ENCODE measurements around the gene COL28A1. TPM values are rescaled to one million over a fixed set of nuclear protein-coding genes. Genes with fewer than 3 reads are reported as not detected.
A peak's percentile ranks its signal among the peaks of the same experiment; 100 is the strongest.

The COL28A1 gene
- total RNA-seq, 8 experiments from 2014 or later = 0.10 to 3.4 (median 0.98) TPM; not detected in 1

DNA sequence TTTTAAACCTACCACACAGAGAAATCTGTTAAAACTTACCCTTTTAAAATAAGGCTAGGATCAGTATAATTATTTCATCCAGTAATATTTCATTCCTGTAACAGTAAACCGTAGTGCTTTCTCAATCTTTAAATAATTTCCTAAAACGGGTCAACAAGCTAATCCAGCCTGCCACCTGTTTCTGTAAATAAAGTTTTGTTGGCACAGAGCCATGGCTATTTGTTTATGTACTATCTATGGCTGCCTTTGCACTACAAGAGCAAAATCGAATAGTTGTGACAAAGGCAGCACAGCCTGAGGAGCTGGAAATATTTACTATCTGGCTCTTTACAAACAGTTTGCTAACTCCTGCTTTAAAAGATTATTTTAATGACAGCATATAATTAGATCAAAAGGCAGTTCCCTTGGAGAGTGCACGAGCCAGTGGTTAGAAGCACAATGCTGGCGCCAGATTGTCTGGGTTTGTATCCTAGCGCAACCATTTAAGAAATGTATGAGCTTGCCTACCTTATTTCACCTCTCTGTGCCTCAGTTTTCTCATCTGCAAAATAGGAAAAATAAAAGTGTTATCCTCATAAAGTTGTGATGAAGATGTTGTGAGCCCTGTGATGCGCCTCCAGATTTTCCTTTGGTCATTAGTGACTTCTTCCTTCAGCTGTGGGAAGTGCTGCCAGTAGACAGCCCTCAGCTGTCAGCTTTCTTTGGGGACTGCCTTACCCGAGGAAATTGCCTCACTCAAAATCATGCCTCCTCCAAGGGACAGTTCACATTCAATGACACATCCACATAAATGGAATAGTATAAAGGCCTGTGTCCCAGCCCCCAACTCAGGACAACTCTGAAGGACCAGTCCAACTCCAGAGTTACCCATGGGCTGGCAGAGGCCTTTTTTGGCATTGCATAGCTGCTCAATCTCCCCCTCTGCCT lies 19.2 kb upstream of the COL28A1 start:
- in situ Hi-C loops (cut with MboI; ENCODE audit: low pct_unique_long_range_greater_than_20kb in 2 of 9, low sequenced_read_pairs in 9 of 9, unreplicated experiment in 9 of 9) = no loop called here
- no peak overlapping the region for H3K27ac ChIP-seq
- H3K4me3 ChIP-seq = no peak overlapping the region
- 0 to 84% (median 66%) methylated on average over 2 to 7 of the region's 8 CpGs for WGBS, 10 experiments
- peak in 2 of 8 experiments; percentile 27 to 50 for ATAC-seq (replicated peaks in 6 of 8)
- H3K4me1 ChIP-seq (replicated peaks in 1 of 2) = no peaks in the 10 kb centered on the region

DNA sequence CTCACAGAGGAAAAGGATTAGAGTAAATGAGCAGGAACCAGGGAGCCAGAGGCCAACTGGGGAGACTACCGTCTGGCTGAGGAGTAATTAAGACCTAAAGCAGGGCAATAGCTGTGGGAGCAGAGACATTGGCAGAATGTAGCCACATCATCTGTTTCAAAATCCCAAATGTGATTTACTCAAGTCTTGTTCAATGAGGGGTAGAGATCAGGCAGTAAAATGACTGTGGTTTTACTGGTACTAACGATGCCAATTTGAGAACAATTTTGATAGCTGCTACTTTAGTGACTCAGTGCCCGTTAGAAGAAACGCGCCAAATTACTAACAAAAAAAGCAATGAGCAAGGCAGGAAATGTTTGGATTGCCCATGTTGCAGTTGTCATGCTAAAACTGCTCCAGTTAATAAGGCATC lies 18.4 kb upstream of the COL28A1 start:
- no peak for ATAC-seq (replicated peaks in 6 of 8)
- in situ Hi-C loops (cut with MboI; ENCODE audit: low pct_unique_long_range_greater_than_20kb in 2 of 9, low sequenced_read_pairs in 9 of 9, unreplicated experiment in 9 of 9) = no loop called here
- WGBS, 10 experiments = 0 to 100% (median 62%) methylated on average over 1 to 5 of the region's 5 CpGs
- no peaks in the 10 kb centered on the region for H3K4me1 ChIP-seq (replicated peaks in 1 of 2)
- no peak overlapping the region for H3K4me3 ChIP-seq
- H3K27ac ChIP-seq = no peak overlapping the region

DNA sequence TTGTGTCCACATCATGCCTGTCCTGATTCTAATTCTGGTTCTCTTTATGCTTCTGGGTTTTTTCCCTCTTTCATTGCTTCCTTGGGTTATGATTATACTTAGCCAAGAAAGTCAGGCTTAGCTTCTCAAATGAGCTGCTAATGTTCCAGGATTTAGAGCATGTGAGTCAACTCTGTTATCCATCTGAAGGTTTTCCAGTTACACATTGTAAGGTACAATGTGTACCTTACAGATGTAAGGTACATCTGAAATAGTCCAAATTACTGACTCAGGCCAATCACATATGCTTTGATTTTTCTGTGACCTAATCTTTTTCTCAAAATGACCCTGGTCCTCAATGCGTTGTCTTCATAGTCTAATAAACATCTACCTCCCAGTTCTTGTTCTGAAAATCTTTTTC lies 17.7 kb upstream of the COL28A1 start:
- no peak overlapping the region for H3K4me3 ChIP-seq
- ATAC-seq (replicated peaks in 6 of 8) = no peak
- in situ Hi-C loops (cut with MboI; ENCODE audit: low pct_unique_long_range_greater_than_20kb in 2 of 9, low sequenced_read_pairs in 9 of 9, unreplicated experiment in 9 of 9) = no loop called here
- 0 to 100% (median 84%) methylated on average over 1 of the region's 1 CpG; no CpG with 5 or more reads in 2 of the 10 experiments for WGBS, 10 experiments
- no peak overlapping the region for H3K27ac ChIP-seq
- H3K4me1 ChIP-seq (replicated peaks in 1 of 2) = no peaks in the 10 kb centered on the region

DNA sequence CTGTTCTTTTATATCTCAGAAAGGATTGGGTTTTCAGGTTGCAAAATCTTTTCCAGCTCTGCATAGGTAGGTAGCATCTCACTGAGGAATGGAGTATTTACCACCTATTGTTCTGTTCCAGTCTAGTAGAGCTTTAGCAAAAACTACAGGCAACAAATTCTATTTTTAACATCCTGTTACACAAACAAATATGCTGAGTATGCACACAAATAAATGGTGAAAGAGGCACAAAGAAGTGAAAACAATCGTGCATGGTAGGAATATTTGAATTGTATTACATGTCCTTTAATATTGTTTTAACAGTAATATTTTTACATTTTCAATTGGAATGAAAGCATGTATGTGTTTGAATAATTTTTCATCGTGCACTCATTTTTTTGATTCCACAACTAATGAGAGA lies 16.5 kb upstream of the COL28A1 start:
- H3K27ac ChIP-seq = no peak overlapping the region
- no peak for ATAC-seq (replicated peaks in 6 of 8)
- H3K4me1 ChIP-seq (replicated peaks in 1 of 2) = no peaks in the 10 kb centered on the region
- in situ Hi-C loops (cut with MboI; ENCODE audit: low pct_unique_long_range_greater_than_20kb in 2 of 9, low sequenced_read_pairs in 9 of 9, unreplicated experiment in 9 of 9) = no loop called here
- H3K4me3 ChIP-seq = no peak overlapping the region
- WGBS, 10 experiments = 25 to 89% (median 67%) methylated on average over 2 of the region's 2 CpGs

DNA sequence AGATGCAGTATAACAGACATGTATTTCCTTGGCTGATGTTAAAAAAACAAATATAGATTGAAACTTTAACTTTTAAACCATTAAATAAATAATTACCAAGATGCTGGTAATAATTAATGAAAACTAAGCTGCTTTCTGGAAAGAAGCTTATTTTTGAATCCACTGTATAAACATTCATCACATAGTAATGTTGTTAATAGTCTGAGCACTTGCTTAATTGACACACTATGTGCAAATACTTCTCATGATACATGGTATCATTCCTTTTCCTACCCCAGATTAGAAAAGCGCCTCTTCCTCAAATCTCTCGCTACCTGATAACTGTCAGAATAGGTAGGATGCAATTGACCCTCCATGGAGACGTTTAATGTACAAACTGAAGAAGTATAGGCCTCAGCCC lies 15.0 kb upstream of the COL28A1 start:
- in situ Hi-C loops (cut with MboI; ENCODE audit: low pct_unique_long_range_greater_than_20kb in 2 of 9, low sequenced_read_pairs in 9 of 9, unreplicated experiment in 9 of 9) = no loop called here
- no peak for ATAC-seq (replicated peaks in 6 of 8)
- H3K4me1 ChIP-seq (replicated peaks in 1 of 2) = no peaks in the 10 kb centered on the region
- WGBS, 10 experiments = 58 to 100% (median 87%) methylated on average over 1 to 3 of the region's 3 CpGs
- no peak overlapping the region for H3K27ac ChIP-seq
- H3K4me3 ChIP-seq = no peak overlapping the region

DNA sequence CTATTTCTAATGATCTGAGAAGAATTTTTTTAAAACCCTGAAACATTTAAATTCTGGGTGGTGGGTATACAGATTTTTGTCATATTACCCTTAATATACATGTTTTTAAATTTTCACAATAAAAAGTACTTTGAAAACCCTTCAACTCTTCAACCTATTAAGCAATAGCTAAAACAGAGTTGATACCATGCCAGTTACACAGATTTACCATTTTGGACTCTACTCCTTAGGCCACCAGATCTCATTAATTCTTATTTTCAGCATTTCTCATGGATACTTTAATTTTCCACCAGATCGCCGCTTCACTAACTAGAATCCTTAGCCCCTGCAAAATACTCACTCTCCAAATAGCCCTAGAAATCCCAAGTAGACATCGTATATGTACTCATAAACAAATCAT lies 12.7 kb upstream of the COL28A1 start:
- in situ Hi-C loops (cut with MboI; ENCODE audit: low pct_unique_long_range_greater_than_20kb in 2 of 9, low sequenced_read_pairs in 9 of 9, unreplicated experiment in 9 of 9) = loop anchor here in 4 of 9 experiments (10.0 to 25.0 kb wide), 5 partner anchors 111 to 586 kb away; no protein-coding TSS in a partner anchor
- Histone ChIP-seq H3K4me1 (replicated peaks in 1 of 2) (no peaks in the 10 kb centered on the region), H3K27ac (no peak overlapping the region), H3K4me3 (no peak overlapping the region)
- WGBS, 10 experiments = 87 to 100% (median 98%) methylated on average over 2 to 3 of the region's 3 CpGs
- ATAC-seq (replicated peaks in 6 of 8) = no peak

DNA sequence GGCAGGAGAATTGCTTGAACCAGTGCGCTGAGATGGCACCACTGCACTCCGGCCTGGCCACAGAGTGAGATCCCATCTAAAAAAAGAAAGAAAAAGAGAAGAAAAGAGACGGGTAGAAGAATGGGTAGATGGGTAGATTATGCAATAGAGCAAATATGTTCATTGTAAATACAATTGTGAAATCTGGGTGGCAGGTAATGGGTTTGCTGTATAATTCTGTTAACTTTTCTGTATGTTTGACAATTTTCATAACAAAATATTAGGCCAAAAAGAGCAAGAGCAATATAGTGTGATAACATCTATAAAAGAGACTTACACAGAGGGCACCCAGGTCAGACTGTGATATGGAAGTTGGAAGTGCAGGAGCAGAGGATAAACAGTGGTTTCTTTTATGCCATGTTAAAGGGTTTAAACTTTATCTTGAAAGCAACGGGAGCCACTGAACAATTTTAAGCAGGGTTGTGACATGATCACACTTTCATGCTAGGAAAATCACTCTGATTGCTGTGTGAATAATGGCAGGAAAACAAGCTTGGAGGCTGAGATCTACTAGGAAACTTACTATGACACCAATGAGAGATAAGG lies 6.7 kb upstream of the COL28A1 start:
- 37 to 100% (median 78%) methylated on average over 1 to 4 of the region's 4 CpGs; no CpG with 5 or more reads in 1 of the 10 experiments for WGBS, 10 experiments
- in situ Hi-C loops (cut with MboI; ENCODE audit: low pct_unique_long_range_greater_than_20kb in 2 of 9, low sequenced_read_pairs in 9 of 9, unreplicated experiment in 9 of 9) = loop anchor here in 4 of 9 experiments (10.0 to 25.0 kb wide), 5 partner anchors 105 to 580 kb away; no protein-coding TSS in a partner anchor
- no peak for ATAC-seq (replicated peaks in 6 of 8)

DNA sequence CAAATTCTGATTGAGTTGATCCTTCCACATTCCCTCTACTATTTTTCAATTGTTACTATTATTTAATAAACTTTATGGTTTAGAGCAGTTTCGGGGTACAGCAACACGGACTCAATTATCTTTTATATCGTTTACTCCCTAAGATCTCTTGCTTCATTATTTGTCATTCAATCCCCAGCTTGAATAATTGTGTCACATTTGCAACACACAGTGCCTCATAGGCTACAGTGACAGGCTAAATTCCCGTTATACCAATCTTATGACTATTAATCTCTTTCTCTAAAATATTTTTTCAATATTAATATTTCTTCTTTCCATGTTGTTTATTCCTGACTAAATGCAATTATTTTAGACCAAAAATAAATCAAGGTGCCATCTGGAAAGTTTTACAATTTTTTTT lies 4.0 kb upstream of the COL28A1 start:
- no peak for ATAC-seq (replicated peaks in 6 of 8)
- Histone ChIP-seq H3K27ac (no peak overlapping the region), H3K4me1 (replicated peaks in 1 of 2) (no peaks in the 10 kb centered on the region), H3K4me3 (no peak overlapping the region)
- 37 to 95% (median 79%) methylated on average over 1 to 4 of the region's 4 CpGs for WGBS, 10 experiments
- in situ Hi-C loops (cut with MboI; ENCODE audit: low pct_unique_long_range_greater_than_20kb in 2 of 9, low sequenced_read_pairs in 9 of 9, unreplicated experiment in 9 of 9) = loop anchor here in 4 of 9 experiments (10.0 to 25.0 kb wide), 5 partner anchors 102 to 577 kb away; no protein-coding TSS in a partner anchor

More for the DNA sequence above, 6.7 kb upstream of the COL28A1 start:
- H3K27ac ChIP-seq = no peak overlapping the region
- no peaks in the 10 kb centered on the region for H3K4me1 ChIP-seq (replicated peaks in 1 of 2)
- H3K4me3 ChIP-seq = no peak overlapping the region

DNA sequence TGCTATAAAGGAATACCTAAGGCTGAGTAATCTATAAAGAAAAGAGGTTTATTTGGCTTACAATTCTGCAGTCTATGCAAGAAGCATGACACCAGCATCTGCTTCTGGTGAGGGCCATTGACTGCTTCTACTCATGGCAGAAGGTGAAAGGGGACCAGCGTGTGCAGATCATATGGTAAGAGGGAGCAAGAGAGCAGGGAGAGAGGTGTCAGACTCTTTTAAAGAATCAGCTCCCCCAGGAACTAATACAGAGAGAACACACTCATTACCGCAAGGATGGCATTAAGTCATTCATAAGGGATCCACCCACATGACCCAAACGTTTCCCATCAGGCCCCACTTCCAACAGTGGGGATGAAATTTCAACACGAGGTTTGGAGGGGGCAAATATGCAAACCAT lies 3.5 kb upstream of the COL28A1 start:
- no peak for ATAC-seq (replicated peaks in 6 of 8)
- Histone ChIP-seq H3K4me3 (no peak overlapping the region), H3K27ac (no peak overlapping the region), H3K4me1 (replicated peaks in 1 of 2) (no peaks in the 10 kb centered on the region)
- in situ Hi-C loops (cut with MboI; ENCODE audit: low pct_unique_long_range_greater_than_20kb in 2 of 9, low sequenced_read_pairs in 9 of 9, unreplicated experiment in 9 of 9) = loop anchor here in 3 of 9 experiments (25.0 kb wide), 4 partner anchors 102 to 577 kb away; no protein-coding TSS in a partner anchor
- 7 to 90% (median 79%) methylated on average over 1 to 4 of the region's 4 CpGs; no CpG with 5 or more reads in 1 of the 10 experiments for WGBS, 10 experiments

DNA sequence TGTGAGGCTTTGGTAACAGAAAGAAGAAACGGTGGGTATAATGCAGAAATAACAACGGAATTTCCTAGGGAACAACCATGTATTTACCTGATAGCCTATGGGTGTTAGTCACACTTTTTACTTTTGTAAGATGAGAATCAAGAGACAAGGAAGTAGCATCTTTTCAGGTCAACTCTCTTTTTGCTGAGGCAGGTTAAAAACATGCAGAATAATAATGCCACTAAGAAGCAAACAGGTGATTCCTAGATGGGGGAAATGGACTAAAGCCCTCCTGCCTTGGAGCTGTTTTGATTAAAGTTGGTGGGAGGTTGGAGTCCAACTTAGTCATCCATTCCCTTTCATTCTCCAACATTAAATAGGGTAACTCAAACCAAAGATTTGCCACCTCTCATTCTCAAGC lies 2.0 kb upstream of the COL28A1 start:
- H3K27ac ChIP-seq = no peak overlapping the region
- no peak overlapping the region for H3K4me3 ChIP-seq
- WGBS, 10 experiments = 40 to 100% (median 84%) methylated on average over 1 to 2 of the region's 2 CpGs
- in situ Hi-C loops (cut with MboI; ENCODE audit: low pct_unique_long_range_greater_than_20kb in 2 of 9, low sequenced_read_pairs in 9 of 9, unreplicated experiment in 9 of 9) = loop anchor here in 3 of 9 experiments (25.0 kb wide), 4 partner anchors 100 to 575 kb away; no protein-coding TSS in a partner anchor
- no peak for ATAC-seq (replicated peaks in 6 of 8)
- no peaks in the 10 kb centered on the region for H3K4me1 ChIP-seq (replicated peaks in 1 of 2)

DNA sequence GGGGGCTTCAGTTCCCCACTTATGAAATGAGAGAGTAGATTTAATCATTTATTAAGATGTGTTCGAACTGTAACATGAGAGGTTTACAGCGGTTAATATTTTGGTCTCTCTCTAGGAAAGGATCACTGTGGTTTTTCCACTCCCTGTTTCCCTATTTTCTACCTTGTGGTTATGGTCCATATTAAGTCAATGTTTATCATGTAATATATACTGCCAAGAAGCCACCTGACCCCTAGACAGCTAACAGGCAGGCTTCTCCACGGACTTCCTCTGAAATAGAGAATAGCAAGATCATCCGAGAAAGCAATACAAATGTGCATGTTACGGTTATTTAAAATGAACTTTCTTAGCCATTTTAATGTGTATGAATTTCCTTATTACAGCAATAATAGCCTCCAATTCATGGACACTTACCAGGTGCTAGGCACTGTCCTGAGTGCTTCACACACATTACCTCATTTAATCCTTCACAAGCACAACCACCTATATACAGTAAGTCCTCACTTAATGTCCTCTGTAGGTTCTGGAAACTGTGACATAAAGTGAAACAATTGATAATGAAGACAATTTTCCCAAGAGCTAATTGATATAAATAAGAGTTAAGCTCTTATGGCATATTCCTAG lies 835 bp upstream of the COL28A1 start:
- in situ Hi-C loops (cut with MboI; ENCODE audit: low pct_unique_long_range_greater_than_20kb in 2 of 9, low sequenced_read_pairs in 9 of 9, unreplicated experiment in 9 of 9) = loop anchor here in 3 of 9 experiments (25.0 kb wide), 4 partner anchors 99 to 574 kb away; no protein-coding TSS in a partner anchor
- no peak for ATAC-seq (replicated peaks in 6 of 8)
- WGBS, 10 experiments = 29 to 100% (median 87%) methylated on average over 1 to 4 of the region's 5 CpGs; no CpG with 5 or more reads in 1 of the 10 experiments

DNA sequence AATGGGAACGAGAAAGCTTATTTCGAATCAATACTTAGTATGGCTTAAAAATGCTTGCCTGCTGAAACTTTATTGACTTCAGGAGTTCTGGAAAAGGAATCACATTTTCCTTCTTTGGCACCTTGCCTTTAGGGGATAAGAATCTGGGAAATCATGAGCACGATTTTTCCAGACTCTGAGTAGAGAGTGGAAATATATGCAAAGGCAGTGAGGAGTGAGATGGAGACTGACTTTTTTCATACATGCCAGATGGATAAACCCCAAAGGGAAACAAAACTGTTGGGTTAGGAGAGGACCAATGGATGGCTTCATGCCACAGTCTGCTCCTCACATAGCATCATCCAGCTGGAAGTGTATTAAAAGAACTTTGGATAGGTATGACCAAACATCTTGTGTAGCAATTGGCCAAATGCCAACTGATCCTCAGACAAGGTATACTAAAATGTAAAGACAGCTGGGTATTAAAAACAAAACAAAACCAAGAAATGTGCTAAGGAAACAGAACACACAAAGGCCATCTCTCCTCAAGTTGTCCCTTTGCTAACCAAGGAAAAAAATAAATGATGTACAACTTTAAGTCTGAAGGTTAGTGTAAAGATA lies 1.7 kb downstream of the COL28A1 start:
- 0 to 100% (median 86%) methylated on average over 1 to 3 of the region's 3 CpGs; no CpG with 5 or more reads in 3 of the 10 experiments for WGBS, 10 experiments
- ATAC-seq (replicated peaks in 6 of 8) = no peak
- in situ Hi-C loops (cut with MboI; ENCODE audit: low pct_unique_long_range_greater_than_20kb in 2 of 9, low sequenced_read_pairs in 9 of 9, unreplicated experiment in 9 of 9) = loop anchor here in 3 of 9 experiments (25.0 kb wide), 4 partner anchors 97 to 572 kb away; no protein-coding TSS in a partner anchor

More for the DNA sequence above, 835 bp upstream of the COL28A1 start:
- Histone ChIP-seq H3K4me1 (replicated peaks in 1 of 2) (no peaks in the 10 kb centered on the region), H3K27ac (no peak overlapping the region), H3K4me3 (no peak overlapping the region)

More for the DNA sequence above, 1.7 kb downstream of the COL28A1 start:
- H3K4me3 ChIP-seq = no peak overlapping the region
- H3K27ac ChIP-seq = no peak overlapping the region
- H3K4me1 ChIP-seq (replicated peaks in 1 of 2) = no peaks in the 10 kb centered on the region

All from motor neuron (in vitro differentiated cells).